ENCODE measurements around the gene OPCML.

Gene OPCML

DNA sequence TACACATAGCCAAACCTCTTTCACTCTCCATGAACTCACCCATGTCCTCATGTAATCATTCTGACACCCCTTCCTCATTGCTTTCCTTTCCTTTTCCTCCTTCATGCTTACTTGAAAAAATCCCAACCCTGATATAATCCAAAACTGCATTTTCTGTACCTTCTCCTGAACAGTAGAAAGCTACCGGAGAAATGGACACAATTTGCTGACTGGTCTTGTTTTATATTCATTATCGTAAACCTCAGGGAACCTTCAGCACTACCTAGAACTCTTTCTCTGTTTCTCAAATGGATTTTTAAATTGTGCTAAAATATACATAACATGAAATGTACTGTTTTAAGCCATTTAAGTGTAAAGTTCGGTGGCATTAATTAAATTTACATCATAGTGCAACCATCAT, 1165.0 kb downstream of the OPCML start:
- no peak for DNase-seq

DNA sequence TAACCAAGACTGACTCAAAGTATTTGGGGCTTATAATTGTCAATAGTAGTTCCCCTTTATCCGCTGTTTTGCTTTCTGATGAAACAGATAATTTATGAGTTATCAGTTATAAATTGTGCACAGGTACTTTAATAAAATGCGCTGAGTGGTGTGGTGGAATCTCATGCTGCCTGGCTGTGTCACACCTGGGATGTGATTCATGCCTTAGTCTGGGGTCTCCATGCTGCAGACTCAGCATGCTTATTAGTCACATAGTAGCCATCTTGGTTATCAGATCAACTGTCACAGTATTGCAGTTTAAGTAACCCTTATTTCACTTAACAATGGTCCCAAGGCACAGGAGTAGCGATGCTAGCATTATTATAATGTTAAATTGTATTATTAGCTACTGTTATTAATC, 1166.7 kb downstream of the OPCML start:
- no peak for DNase-seq
